Ovary (tissue), 9 donors: ENCODE measurements around the gene OSBPL8. TPM values are rescaled to one million over a fixed set of nuclear protein-coding genes. Genes with fewer than 3 reads are reported as not detected.

Source experiments
- DNase-seq, 5 donors: peaks; one replicate each; pipeline ENCODE4 v3.0.0-alpha.2; 2019 to 2020
- H3K27ac ChIP-seq, 2 donors: fragments of 200-600 bp; one replicate each; pipeline versions ENCODE4 v1.5.1 to v1.8.0; 2019 to 2022
- H3K27me3 ChIP-seq: fragments of 200-600 bp; one replicate; pipeline ENCODE4 v1.8.0; 2022
- H3K36me3 ChIP-seq: fragments of 200-600 bp; sonication (generic); one replicate; pipeline ENCODE4 v1.5.1; 2019
- H3K4me1 ChIP-seq: one replicate; pipeline ENCODE4 v1.8.1; 2013; ENCODE audit warnings: mild to moderate bottlenecking, moderate library complexity; ENCODE audit not compliant: insufficient read depth
- H3K4me3 ChIP-seq: fragments of 200-600 bp; sonication (generic); one replicate; pipeline ENCODE4 v1.5.1; 2017
- H3K9me3 ChIP-seq, 2 donors: fragments of 200-600 bp in 1 of 2; sonication (generic) in 1 of 2; one replicate each; pipeline versions ENCODE4 v1.5.1 to v1.8.1; 2013 to 2019; ENCODE audit warnings: mild to moderate bottlenecking in 1 of 2, moderate library complexity in 1 of 2
- CTCF ChIP-seq, 3 donors: fragments of 450-650 bp in 2 of 3; fragments of 200-600 bp in 1 of 3; IDR thresholded peaks; one replicate each; pipeline versions ENCODE4 v1.5.1 to v1.8.0; 2016 to 2022; ENCODE audit warnings: antibody characterized with exemption in 3 of 3, mild to moderate bottlenecking in 1 of 3
- EP300 ChIP-seq: sonication (generic); formaldehyde crosslinking; IDR thresholded peaks from one replicate; pipeline ENCODE4 v1.6.1; 2017; ENCODE audit warnings: antibody characterized with exemption
- POLR2A ChIP-seq: fragments of 450-650 bp; IDR thresholded peaks from one replicate; pipeline ENCODE4 v1.6.1; 2017; ENCODE audit warnings: antibody characterized with exemption, mild to moderate bottlenecking, moderate library complexity
- WGBS, 3 donors: extraction: QIAGEN DNeasy Blood & Tissue Kit in 1 of 3; methylation state at CpG; one replicate each; pipeline versions ENCODE4 v1.1.5 to v1.1.7; 2013 to 2017; 5-methylcytosine and 5-hydroxymethylcytosine counted together
- intact Hi-C, 4 donors: fragments of 100-400 bp; cut with DNase I; formaldehyde crosslinking; loops; one replicate each; pipeline versions ENCODE4 v1.11.0 to v1.15.1; 2022 to 2023
- polyA plus RNA-seq, 2 donors: library from polyadenylated mRNA; stranded (reverse); fragments of 200-250 nt in 1 of 2; fragments of 350-450 nt in 1 of 2; fragmentation: Illumina TruSeq in 1 of 2; extraction: RNeasy Lipid Tissue Mini Kit (QIAGEN cat#74804) in 1 of 2; gene quantifications; one replicate each; pipeline ENCODE4 v1.2.3, GENCODE V29; 2013 to 2014
- small RNA-seq: library from RNA; depleted of rRNA; stranded (forward); fragments of <200 nt; gene quantifications from one replicate; pipeline ENCODE3, GENCODE V24; 2016
- total RNA-seq, 7 donors: library from RNA; depleted of rRNA in 2 of 7; stranded (reverse); fragments of >200 nt in 2 of 7; fragmentation: NEBNext Ultra II Directional in 3 of 7; extraction: Animal tissue kit (Norgen Biotek cat#: 25700) in 3 of 7; gene quantifications; one replicate each; pipeline versions ENCODE4 v1.1.0 to v1.2.4, GENCODE V29; 2016 to 2023
- donor health status: DM: no; HTN: no; CAD: no; lungs with moderate emphysema.
- donor health status: DM: no; HTN: no; CAD: no.
- donor health status: Bipolar disorder and iron deficiency.
- donor health status: DM: yes; HTN: yes; CAD: no.
- donor health status: DM: no; HTN: no; CAD: no.
- donor health status: DM: yes; HTN: yes; CAD: no.

The OSBPL8 gene
- total and polyA plus RNA-seq, 9 donors = 12.5 to 63.0 (median 56.9) TPM

GRCh38 chr12:76308866-76309265 is 250.7 kb downstream of the OSBPL8 start:
- Histone ChIP-seq H3K36me3 (no peaks in the 10 kb centered on the region), H3K4me3 (no peak overlapping the region), H3K9me3 (no peaks in the 10 kb centered on the region), H3K4me1 (no peaks in the 10 kb centered on the region), H3K27ac (no peak overlapping the region), H3K27me3 (no peaks in the 10 kb centered on the region)
- 20 to 31% (median 26%) methylated on average over 3 of the region's 3 CpGs for whole genome bisulfite sequencing, 3 donors
- DNase-seq = no peak
- no peak for TF ChIP-seq POLR2A
- no peak for TF ChIP-seq CTCF (IDR thresholded peaks at IDR 0.05)
- no peak for TF ChIP-seq EP300
- intact Hi-C loops = no loop called here

GRCh38 chr12:76307083-76307482 is 252.5 kb downstream of the OSBPL8 start:
- no peaks in the 10 kb centered on the region for H3K36me3 ChIP-seq
- H3K4me3 ChIP-seq = no peak overlapping the region
- H3K27me3 ChIP-seq = no peaks in the 10 kb centered on the region
- no peak for DNase-seq
- intact Hi-C loops = no loop called here
- no peaks in the 10 kb centered on the region for H3K9me3 ChIP-seq
- H3K4me1 ChIP-seq = no peaks in the 10 kb centered on the region
- TF ChIP-seq POLR2A = no peak
- no peak for TF ChIP-seq CTCF (IDR thresholded peaks at IDR 0.05)
- no peak for TF ChIP-seq EP300
- 90 to 96% (median 94%) methylated on average over 1 of the region's 1 CpG for WGBS, 3 donors
- H3K27ac ChIP-seq = no peak overlapping the region

- Histone ChIP-seq H3K27me3 (no peaks in the 10 kb centered on the region), H3K9me3 (no peaks in the 10 kb centered on the region), H3K4me1 (no peaks in the 10 kb centered on the region), H3K36me3 (no peaks in the 10 kb centered on the region), H3K4me3 (no peak overlapping the region), H3K27ac (no peak overlapping the region)
- intact Hi-C loops = no loop called here
- no peak for TF ChIP-seq EP300
- no peak for TF ChIP-seq POLR2A
- TF ChIP-seq CTCF (IDR thresholded peaks at IDR 0.05) = no peak
- DNase-seq = no peak
- WGBS, 3 donors = 86 to 91% (median 88%) methylated on average over 6 of the region's 6 CpGs
Measured at GRCh38 chr12:76303989-76304460, 255.5 kb downstream of the OSBPL8 start.

- H3K4me1 ChIP-seq = no peaks in the 10 kb centered on the region
- H3K4me3 ChIP-seq = no peak overlapping the region
- H3K27ac ChIP-seq = no peak overlapping the region
- no peaks in the 10 kb centered on the region for H3K27me3 ChIP-seq
- no peak for TF ChIP-seq EP300
- TF ChIP-seq CTCF (IDR thresholded peaks at IDR 0.05) = no peak
- 89 to 93% (median 90%) methylated on average over 2 of the region's 2 CpGs for WGBS, 3 donors
- DNase-seq = no peak
- no peaks in the 10 kb centered on the region for H3K9me3 ChIP-seq
- no peaks in the 10 kb centered on the region for H3K36me3 ChIP-seq
- intact Hi-C loops = no loop called here
Measured at GRCh38 chr12:76303365-76303764, 256.2 kb downstream of the OSBPL8 start.

Small RNAs within 50 kb of the gene (small RNA-seq; reads per million reads assigned to genes)
- not detected for gene RN7SKP172

Other genes starting within 250 kb of the OSBPL8 start
- gene BBS10, start 211.4 kb downstream of the OSBPL8 start, total RNA-seq = 10 to 100 TPM in 4 of 7 donors, 1 to 10 TPM in 3; 8.3 to 14.8 (median 12.0) TPM
- gene BBS10, start 211.4 kb downstream of the OSBPL8 start, polyA plus RNA-seq = 10 to 100 TPM in 1 of 2 donors, 1 to 10 TPM in 1; 8.5 to 12.6 TPM
- gene ZDHHC17, start 204.3 kb upstream of the OSBPL8 start, total RNA-seq = 10 to 100 TPM; 32.3 to 76.7 (median 40.9) TPM
- gene ZDHHC17, start 204.3 kb upstream of the OSBPL8 start, polyA plus RNA-seq = 10 to 100 TPM; 19.3 to 27.1 TPM